ENCODE data around the gene FAS.

GRCh38 chr10:88963318-88963717 lies 27.3 kb upstream of the FAS start:
- TF ChIP-seq CTCF (IDR thresholded peaks at IDR 0.05) = no peak
- no peak for TF ChIP-seq POLR2A (IDR thresholded peaks at IDR 0.05)
- TF ChIP-seq POLR2AphosphoS5 (IDR thresholded peaks at IDR 0.05) = no peak
- no peak for TF ChIP-seq EP300 (IDR thresholded peaks at IDR 0.05)

All from upper lobe of left lung (tissue), 4 donors.